Measurements from ENCODE around the gene SRGAP3.

Gene SRGAP3

DNA sequence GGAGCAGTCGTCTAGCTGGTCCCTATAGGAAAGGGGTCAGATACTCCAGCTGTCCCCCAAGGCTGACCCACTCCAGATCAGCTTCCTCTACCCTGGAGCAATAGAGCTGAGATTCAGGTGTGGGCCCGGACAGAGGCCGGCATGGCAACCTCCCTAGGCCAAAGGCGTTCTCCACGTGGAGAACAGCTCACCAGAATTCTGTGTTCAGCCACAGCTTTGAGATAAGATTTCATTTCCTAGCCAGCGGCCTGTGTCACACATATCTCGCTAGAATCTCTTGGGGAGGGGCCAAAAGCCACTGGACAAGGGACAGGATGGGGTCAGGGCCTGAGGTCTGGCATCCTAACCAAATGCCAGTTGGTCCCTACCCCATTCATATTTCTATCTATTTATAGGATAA is 20.1 kb downstream of the SRGAP3 start:
- no peak overlapping the region for H3K27ac ChIP-seq
- no peak for DNase-seq (ENCODE audit: low spot score)
- TF ChIP-seq, protein P1, sequence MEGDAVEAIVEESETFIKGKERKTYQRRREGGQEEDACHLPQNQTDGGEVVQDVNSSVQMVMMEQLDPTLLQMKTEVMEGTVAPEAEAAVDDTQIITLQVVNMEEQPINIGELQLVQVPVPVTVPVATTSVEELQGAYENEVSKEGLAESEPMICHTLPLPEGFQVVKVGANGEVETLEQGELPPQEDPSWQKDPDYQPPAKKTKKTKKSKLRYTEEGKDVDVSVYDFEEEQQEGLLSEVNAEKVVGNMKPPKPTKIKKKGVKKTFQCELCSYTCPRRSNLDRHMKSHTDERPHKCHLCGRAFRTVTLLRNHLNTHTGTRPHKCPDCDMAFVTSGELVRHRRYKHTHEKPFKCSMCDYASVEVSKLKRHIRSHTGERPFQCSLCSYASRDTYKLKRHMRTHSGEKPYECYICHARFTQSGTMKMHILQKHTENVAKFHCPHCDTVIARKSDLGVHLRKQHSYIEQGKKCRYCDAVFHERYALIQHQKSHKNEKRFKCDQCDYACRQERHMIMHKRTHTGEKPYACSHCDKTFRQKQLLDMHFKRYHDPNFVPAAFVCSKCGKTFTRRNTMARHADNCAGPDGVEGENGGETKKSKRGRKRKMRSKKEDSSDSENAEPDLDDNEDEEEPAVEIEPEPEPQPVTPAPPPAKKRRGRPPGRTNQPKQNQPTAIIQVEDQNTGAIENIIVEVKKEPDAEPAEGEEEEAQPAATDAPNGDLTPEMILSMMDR (IDR thresholded peaks at IDR 0.05), result no peak
- H3K4me3 ChIP-seq, result no peak overlapping the region

DNA sequence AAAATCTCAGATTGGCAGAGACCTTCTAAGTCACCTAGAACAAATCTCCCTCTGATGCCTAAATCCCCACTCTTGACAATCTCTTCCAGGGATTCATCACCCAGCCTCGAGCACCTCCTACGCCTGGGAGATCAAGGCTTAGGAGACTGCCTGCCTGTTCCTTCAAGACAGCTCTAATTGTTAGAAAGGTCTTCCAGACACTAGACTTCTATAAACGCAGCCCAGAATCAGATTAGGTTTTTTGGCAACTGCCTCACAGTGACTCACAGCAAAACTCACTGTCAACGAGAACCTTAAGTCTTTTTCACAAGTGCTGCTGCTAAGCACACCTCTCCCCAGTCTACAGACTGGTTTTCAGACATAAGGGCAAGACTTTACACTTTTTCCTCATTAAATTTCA is 23.1 kb downstream of the SRGAP3 start:
- Histone ChIP-seq H3K4me3 (no peak overlapping the region), H3K27ac (no peak overlapping the region)
- no peak for DNase-seq (ENCODE audit: low spot score)
- TF ChIP-seq, protein P1 (IDR thresholded peaks at IDR 0.05), result no peak

DNA sequence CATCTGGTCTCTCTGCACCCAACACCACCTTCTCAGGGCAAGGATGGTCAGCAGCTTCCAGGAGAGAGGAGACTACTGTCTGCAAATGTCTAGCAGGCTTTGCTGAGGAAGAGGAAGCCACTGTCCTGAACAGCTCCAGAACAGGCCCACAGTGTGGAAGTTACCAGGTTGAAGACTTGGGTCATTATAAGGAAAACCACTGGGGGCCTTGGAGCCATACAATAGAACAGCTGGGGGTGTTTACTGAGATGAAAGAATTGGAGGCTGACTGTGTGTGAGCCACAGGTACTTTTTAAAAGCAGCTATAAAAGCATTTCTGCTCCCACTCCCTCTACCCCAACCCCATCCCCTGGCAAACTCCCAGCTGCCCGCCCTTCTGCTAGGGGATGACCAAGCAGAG is 24.2 kb downstream of the SRGAP3 start:
- DNase-seq (ENCODE audit: low spot score), result no peak
- no peak overlapping the region for H3K27ac ChIP-seq
- no peak overlapping the region for H3K4me3 ChIP-seq
- TF ChIP-seq, protein P1 (IDR thresholded peaks at IDR 0.05), result no peak

DNA sequence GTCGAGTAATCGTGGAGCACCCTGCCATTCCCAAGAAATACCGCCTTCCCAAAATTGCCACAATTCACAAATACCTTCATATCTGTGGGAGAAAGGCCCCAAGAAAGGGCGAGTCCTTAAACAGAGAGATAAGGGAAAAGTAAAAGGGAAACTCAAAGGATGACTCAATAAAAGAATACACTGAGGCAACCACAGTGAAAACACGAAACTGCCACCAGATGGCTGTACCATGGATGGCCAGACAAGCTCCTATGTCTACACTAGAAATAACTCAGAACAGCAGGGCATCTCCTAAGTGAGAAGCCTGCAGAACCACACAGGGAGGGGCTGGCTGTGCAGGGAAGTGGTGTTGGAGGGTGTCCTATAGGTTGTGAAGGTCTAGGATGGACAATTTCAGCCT is 25.0 kb downstream of the SRGAP3 start:
- DNase-seq (ENCODE audit: low spot score), result no peak
- TF ChIP-seq, protein P1 (IDR thresholded peaks at IDR 0.05), result no peak
- Histone ChIP-seq H3K27ac (no peak overlapping the region), H3K4me3 (no peak overlapping the region)

DNA sequence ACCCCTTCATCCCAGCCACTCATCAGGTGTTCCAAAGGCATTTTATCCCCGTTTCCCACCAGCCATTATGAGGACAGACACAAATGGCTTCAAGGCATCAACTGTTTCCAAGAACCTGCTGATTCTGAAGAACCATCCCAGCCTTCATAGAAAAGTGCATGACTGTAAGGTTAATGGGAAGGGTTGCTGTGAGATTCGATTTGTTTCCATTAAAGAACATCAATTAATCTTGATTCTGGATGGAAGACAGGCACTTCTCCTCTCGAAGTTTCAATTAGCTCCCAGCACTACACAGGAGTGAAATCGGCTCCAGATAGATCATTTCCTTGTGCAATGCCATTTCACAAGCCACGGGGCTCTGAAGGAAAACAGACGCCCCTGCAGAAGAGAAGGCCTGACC is 25.8 kb downstream of the SRGAP3 start:
- DNase-seq (ENCODE audit: low spot score), result no peak
- H3K27ac ChIP-seq, result no peak overlapping the region
- TF ChIP-seq, protein P1 (IDR thresholded peaks at IDR 0.05), result no peak
- no peak overlapping the region for H3K4me3 ChIP-seq

DNA sequence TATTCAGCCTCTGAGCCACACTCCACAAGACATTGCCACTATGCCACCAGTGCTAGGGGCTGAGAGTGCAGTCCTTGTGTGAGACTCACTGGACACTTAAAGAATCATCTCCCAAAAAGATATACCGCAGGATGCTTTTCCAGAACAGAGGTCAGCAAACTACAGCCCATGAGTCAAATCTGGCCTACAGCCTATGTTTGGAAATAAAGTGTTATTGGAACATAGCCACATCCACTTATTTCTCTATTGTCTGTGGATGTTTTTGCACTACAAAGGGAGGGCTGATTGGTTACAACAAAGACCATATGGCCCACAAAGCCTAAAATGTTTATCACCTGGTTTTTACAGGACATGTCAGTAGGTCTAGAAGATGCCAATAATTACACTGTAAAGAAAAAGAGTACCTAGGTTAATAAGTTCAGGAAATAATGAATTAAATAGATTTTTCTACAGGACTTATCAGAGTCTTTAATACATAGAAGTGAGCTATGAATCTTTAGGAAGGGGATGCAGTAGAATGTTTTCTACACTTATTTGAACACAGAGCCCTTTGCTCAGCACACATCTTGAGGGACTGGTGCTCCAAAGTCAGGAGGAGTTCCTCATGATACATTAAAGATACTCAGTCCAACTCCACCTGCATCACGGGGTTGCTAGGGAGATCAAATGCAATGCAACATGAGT is 26.3 kb downstream of the SRGAP3 start:
- no peak overlapping the region for H3K27ac ChIP-seq
- DNase-seq (ENCODE audit: low spot score), result no peak
- TF ChIP-seq, protein P1 (IDR thresholded peaks at IDR 0.05), result no peak
- H3K4me3 ChIP-seq, result no peak overlapping the region

DNA sequence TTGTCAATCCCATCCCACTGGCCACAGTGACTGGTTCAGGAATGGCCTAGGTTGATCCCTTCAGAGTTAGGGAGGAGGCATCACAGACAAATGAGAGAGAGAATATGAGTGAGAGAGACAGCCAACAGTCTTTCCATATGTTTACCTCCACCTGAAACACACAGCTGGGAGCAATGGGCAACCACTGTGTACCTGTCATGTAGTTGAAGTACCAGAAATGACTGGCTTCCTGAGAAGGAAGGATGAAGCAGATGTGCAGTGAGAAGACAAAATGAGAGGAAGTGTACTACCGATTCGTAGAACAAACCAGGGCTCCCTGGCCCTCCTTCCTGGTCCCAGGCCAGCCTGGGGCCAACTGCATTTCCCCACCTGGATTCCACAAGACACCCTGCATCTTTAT is 27.4 kb downstream of the SRGAP3 start:
- no peak overlapping the region for H3K27ac ChIP-seq
- DNase-seq (ENCODE audit: low spot score), result no peak
- TF ChIP-seq, protein P1 (IDR thresholded peaks at IDR 0.05), result no peak
- no peak overlapping the region for H3K4me3 ChIP-seq
